ENCODE measurements around the gene BPI. TPM values are rescaled to one million over a fixed set of nuclear protein-coding genes. Genes with fewer than 3 reads are reported as not detected.

BPI gene
- total RNA-seq, 1 experiment from 2014 or later = not detected

DNA sequence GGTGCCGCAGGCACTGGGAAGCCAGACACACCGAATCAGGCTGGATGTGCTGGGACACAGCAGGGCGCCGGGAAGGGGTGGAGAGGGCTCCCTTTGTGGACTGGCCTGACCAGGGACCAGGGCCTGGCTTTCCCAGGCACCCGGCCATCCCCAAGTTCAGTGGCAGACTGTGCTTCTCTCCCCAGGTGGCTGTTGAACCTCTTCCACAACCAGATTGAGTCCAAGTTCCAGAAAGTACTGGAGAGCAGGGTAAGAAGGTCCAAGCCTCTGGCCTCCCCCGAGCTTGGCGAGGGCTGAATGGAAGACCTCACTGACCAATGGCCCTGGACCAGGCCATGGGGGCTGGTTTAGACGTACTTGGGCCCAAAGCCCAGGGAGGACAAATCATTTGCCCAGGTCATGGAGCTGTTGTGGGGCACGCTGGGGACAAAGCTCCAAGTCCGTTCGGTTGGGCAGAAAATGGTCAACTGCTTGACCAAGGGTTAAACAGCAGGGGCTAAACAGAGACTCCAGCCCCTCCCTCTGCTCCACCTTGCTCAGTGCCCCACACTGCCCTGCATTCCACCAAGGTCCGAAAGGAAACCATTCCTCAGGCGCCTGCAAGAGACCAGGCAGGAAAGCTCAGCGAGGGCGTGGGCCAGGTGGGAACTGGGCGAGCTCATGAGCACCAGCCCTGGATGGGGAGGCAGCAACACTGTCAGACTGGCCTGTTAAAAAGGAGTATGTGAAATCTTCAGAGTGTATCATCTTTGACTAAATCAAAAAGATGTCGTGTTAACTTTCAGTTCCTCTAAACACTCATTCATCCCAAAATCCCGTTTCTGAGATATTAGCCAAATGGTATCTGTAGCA is 51.4 kb downstream of the BPI start:
- TF ChIP-seq CBX3 (IDR thresholded peaks at IDR 0.05; ENCODE audit: low read depth) = no peak
- no peak for TF ChIP-seq RAD21 (IDR thresholded peaks at IDR 0.05; ENCODE audit: low read depth)
- TF ChIP-seq, protein P1, sequence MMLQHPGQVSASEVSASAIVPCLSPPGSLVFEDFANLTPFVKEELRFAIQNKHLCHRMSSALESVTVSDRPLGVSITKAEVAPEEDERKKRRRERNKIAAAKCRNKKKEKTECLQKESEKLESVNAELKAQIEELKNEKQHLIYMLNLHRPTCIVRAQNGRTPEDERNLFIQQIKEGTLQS (IDR thresholded peaks at IDR 0.05) = no peak
- TF ChIP-seq ELF1 (IDR thresholded peaks at IDR 0.05; ENCODE audit: borderline replicate concordance, low read depth) = no peak
- no peak for TF ChIP-seq POLR2AphosphoS5 (IDR thresholded peaks at IDR 0.05; ENCODE audit: low read depth, low read length)
- no peak for TF ChIP-seq ZFX (IDR thresholded peaks at IDR 0.05)
- TF ChIP-seq EZH2phosphoT487 (IDR thresholded peaks at IDR 0.05; ENCODE audit: borderline replicate concordance) = no peak
- TF ChIP-seq, protein P2, sequence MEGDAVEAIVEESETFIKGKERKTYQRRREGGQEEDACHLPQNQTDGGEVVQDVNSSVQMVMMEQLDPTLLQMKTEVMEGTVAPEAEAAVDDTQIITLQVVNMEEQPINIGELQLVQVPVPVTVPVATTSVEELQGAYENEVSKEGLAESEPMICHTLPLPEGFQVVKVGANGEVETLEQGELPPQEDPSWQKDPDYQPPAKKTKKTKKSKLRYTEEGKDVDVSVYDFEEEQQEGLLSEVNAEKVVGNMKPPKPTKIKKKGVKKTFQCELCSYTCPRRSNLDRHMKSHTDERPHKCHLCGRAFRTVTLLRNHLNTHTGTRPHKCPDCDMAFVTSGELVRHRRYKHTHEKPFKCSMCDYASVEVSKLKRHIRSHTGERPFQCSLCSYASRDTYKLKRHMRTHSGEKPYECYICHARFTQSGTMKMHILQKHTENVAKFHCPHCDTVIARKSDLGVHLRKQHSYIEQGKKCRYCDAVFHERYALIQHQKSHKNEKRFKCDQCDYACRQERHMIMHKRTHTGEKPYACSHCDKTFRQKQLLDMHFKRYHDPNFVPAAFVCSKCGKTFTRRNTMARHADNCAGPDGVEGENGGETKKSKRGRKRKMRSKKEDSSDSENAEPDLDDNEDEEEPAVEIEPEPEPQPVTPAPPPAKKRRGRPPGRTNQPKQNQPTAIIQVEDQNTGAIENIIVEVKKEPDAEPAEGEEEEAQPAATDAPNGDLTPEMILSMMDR (IDR thresholded peaks at IDR 0.05 in 2 of 3, conservative IDR thresholded peaks at IDR 0.05 in 1 of 3; ENCODE audit: borderline replicate concordance in 1 of 3, insufficient read depth in 1 of 3, low read depth in 2 of 3, low read length in 2 of 3) = no peak
- TF ChIP-seq CEBPB (IDR thresholded peaks at IDR 0.05; ENCODE audit: low read depth) = no peak
- H3K9me3 ChIP-seq (ENCODE audit: control insufficient read depth in 1 of 2, insufficient read depth in 1 of 2, low read depth in 1 of 2, low read length in 2 of 2) = no peaks in the 10 kb centered on the region
- no TSS peak for BruUV-seq (replicated peaks)
- H3K9ac ChIP-seq (ENCODE audit: low read length) = no peak overlapping the region
- DNase-seq (ENCODE audit: low read depth, low spot score) (no peak), ATAC-seq (no peak)
- H3K9me2 ChIP-seq (ENCODE audit: insufficient read depth) = no peaks in the 10 kb centered on the region
- no peak overlapping the region for H3K27ac ChIP-seq (ENCODE audit: low read depth, low read length)
- H2AFZ ChIP-seq (ENCODE audit: low read depth, low read length, poor library complexity, severe bottlenecking) = no peak overlapping the region
- no peaks in the 10 kb centered on the region for H4K20me1 ChIP-seq (ENCODE audit: insufficient read depth)
- intact Hi-C loops (cut with micrococcal nuclease) = no loop called here
- H3K27me3 ChIP-seq (ENCODE audit: insufficient read depth, low read length) = no peaks in the 10 kb centered on the region
- ChIA-PET POLR2A (no interaction called here), RAD21 (ENCODE audit: low non-redundant PET in 1 of 2, low total read pairs in 2 of 2, uncharacterized antibody in 2 of 2, unreplicated experiment in 2 of 2) (no interaction called here), CTCF (no interaction called here)
- no peaks in the 10 kb centered on the region for H3K4me1 ChIP-seq (ENCODE audit: control insufficient read depth in 1 of 2, insufficient read depth in 2 of 2, low read length in 2 of 2)
- H3K36me3 ChIP-seq (ENCODE audit: control insufficient read depth in 1 of 2, insufficient read depth in 2 of 2, low read length in 2 of 2) = no peaks in the 10 kb centered on the region
- H3K4me3 ChIP-seq (replicated peaks in 1 of 2; ENCODE audit: low read depth in 1 of 2, low read length in 2 of 2) = no peak overlapping the region
- H3K4me2 ChIP-seq (ENCODE audit: low read length) = no peak overlapping the region
- H3K79me2 ChIP-seq (ENCODE audit: insufficient read depth, low read length) = no peaks in the 10 kb centered on the region
